Osteocyte (in vitro differentiated cells): ENCODE results near the gene LZTS2. TPM values are rescaled to one million over a fixed set of nuclear protein-coding genes. Genes with fewer than 3 reads are reported as not detected.

ENCODE experiments used
- DNase-seq: peaks from one replicate; pipeline ENCODE4 v3.0.0; 2021; ENCODE audit warnings: mixed read lengths; ENCODE audit not compliant: unreplicated experiment; ENCODE audit errors: extremely low spot score
- H3K27ac Mint-ChIP-seq: one replicate; pipeline ENCODE4 v1.8.0; 2021; ENCODE audit warnings: mild to moderate bottlenecking, mixed read lengths; ENCODE audit not compliant: unreplicated experiment
- H3K27me3 Mint-ChIP-seq: one replicate; pipeline ENCODE4 v1.8.0; 2021; ENCODE audit warnings: mixed read lengths; ENCODE audit not compliant: unreplicated experiment
- H3K36me3 Mint-ChIP-seq: one replicate; pipeline ENCODE4 v1.8.0; 2021; ENCODE audit warnings: mixed read lengths; ENCODE audit not compliant: unreplicated experiment
- H3K4me1 Mint-ChIP-seq: one replicate; pipeline ENCODE4 v1.8.0; 2021; ENCODE audit warnings: mixed read lengths; ENCODE audit not compliant: unreplicated experiment
- H3K4me3 Mint-ChIP-seq: one replicate; pipeline ENCODE4 v1.8.0; 2021; ENCODE audit warnings: mild to moderate bottlenecking, moderate library complexity, mixed read lengths; ENCODE audit not compliant: unreplicated experiment
- H3K9me3 Mint-ChIP-seq: one replicate; pipeline ENCODE4 v1.8.0; 2021; ENCODE audit warnings: mixed read lengths; ENCODE audit not compliant: unreplicated experiment
- CTCF ChIP-seq: fragments of 200-600 bp; sonication (generic); IDR thresholded peaks from 2 replicates; pipeline ENCODE4 v1.5.0; 2021; ENCODE audit warnings: antibody characterized with exemption, mild to moderate bottlenecking, moderate library complexity
- total RNA-seq: library from RNA; stranded (reverse); gene quantifications from 2 replicates; pipeline ENCODE4 v1.2.1, GENCODE V29; 2021

The LZTS2 gene
- total RNA-seq, 1 donor from 2014 or later, result 72.1 TPM

GRCh38 chr10:101000127-101000914 lies 713 bp downstream of the LZTS2 start:
- Mint-ChIP-seq H3K27me3 (no peaks in the 10 kb centered on the region), H3K4me1 (peaks cover 32% of the 10 kb centered on the region), H3K4me3 (peak overlapping the region; percentile 77), H3K27ac (peak overlapping the region; percentile 89), H3K9me3 (no peaks in the 10 kb centered on the region), H3K36me3 (peaks cover 13% of the 10 kb centered on the region)
- DNase-seq, result no peak
- no peak for TF ChIP-seq CTCF

- Mint-ChIP-seq H3K4me3 (peak overlapping the region; percentile 77), H3K9me3 (no peaks in the 10 kb centered on the region), H3K36me3 (peaks cover 13% of the 10 kb centered on the region), H3K27ac (peak overlapping the region; percentile 89), H3K4me1 (peaks cover 31% of the 10 kb centered on the region), H3K27me3 (no peaks in the 10 kb centered on the region)
- DNase-seq, result no peak
- no peak for TF ChIP-seq CTCF
These were observed 1.5 kb downstream of the LZTS2 start for GRCh38 chr10:101000915-101001658.

- no peak for TF ChIP-seq CTCF
- peak overlapping the region; percentile 89 for H3K27ac Mint-ChIP-seq
- no peaks in the 10 kb centered on the region for H3K27me3 Mint-ChIP-seq
- H3K4me3 Mint-ChIP-seq, result peak overlapping the region; percentile 77
- no peaks in the 10 kb centered on the region for H3K9me3 Mint-ChIP-seq
- DNase-seq, result no peak
- H3K36me3 Mint-ChIP-seq, result peaks cover 13% of the 10 kb centered on the region
- peaks cover 26% of the 10 kb centered on the region for H3K4me1 Mint-ChIP-seq
These were observed 2.0 kb downstream of the LZTS2 start for GRCh38 chr10:101001659-101002035.

GRCh38 chr10:101002456-101002855 lies 2.8 kb downstream of the LZTS2 start:
- H3K27me3 Mint-ChIP-seq, result no peaks in the 10 kb centered on the region
- H3K9me3 Mint-ChIP-seq, result no peaks in the 10 kb centered on the region
- no peak for DNase-seq
- no peak overlapping the region for H3K27ac Mint-ChIP-seq
- TF ChIP-seq CTCF, result no peak
- peaks cover 23% of the 10 kb centered on the region for H3K4me1 Mint-ChIP-seq
- H3K4me3 Mint-ChIP-seq, result no peak overlapping the region
- H3K36me3 Mint-ChIP-seq, result peaks cover 13% of the 10 kb centered on the region

GRCh38 chr10:101003639-101004206 lies 4.1 kb downstream of the LZTS2 start:
- Mint-ChIP-seq H3K4me1 (peaks cover 16% of the 10 kb centered on the region), H3K27me3 (no peaks in the 10 kb centered on the region), H3K9me3 (no peaks in the 10 kb centered on the region), H3K27ac (no peak overlapping the region), H3K4me3 (no peak overlapping the region), H3K36me3 (peaks cover 13% of the 10 kb centered on the region)
- TF ChIP-seq CTCF, result no peak
- no peak for DNase-seq
